HepG2 (cell line): ENCODE data around the gene NIPAL4. TPM values are rescaled to one million over a fixed set of nuclear protein-coding genes. Genes with fewer than 3 reads are reported as not detected.

Experiments used
- ADNP ChIP-seq: sonication (generic); formaldehyde crosslinking; IDR thresholded peaks from 2 replicates; pipeline ENCODE4 v1.4.0; 2020; ENCODE audit warnings: missing genetic modification reagents
- AHR ChIP-seq: IDR thresholded peaks from 2 replicates; pipeline ENCODE4 v1.6.1; 2018; ENCODE audit warnings: missing genetic modification reagents, missing compliant biosample characterization
- DZIP1 ChIP-seq: sonication (generic); formaldehyde crosslinking; IDR thresholded peaks from 2 replicates; pipeline ENCODE4 v1.5.0; 2020; ENCODE audit warnings: mild to moderate bottlenecking, missing genetic modification reagents
- ELF1 ChIP-seq: sonication (generic); formaldehyde crosslinking; IDR thresholded peaks from 2 replicates; pipeline ENCODE4 v1.4.0; 2020; ENCODE audit warnings: missing genetic modification reagents
- IRF9 ChIP-seq: sonication (generic); formaldehyde crosslinking; IDR thresholded peaks from 2 replicates; pipeline ENCODE4 v1.8.0; 2022; ENCODE audit warnings: missing genetic modification reagents, mild to moderate bottlenecking, borderline replicate concordance
- MLX ChIP-seq: IDR thresholded peaks from 2 replicates; pipeline ENCODE4 v1.6.1; 2016
- NFAT5 ChIP-seq: sonication (generic); formaldehyde crosslinking; IDR thresholded peaks from 2 replicates; pipeline ENCODE4 v1.4.0; 2020; ENCODE audit warnings: missing genetic modification reagents
- PHF21A ChIP-seq: sonication (generic); formaldehyde crosslinking; IDR thresholded peaks from 2 replicates; pipeline ENCODE4 v1.5.0; 2020; ENCODE audit warnings: mild to moderate bottlenecking, missing genetic modification reagents
- ZNF225 ChIP-seq: sonication (generic); formaldehyde crosslinking; IDR thresholded peaks from 2 replicates; pipeline ENCODE4 v1.4.0; 2020; ENCODE audit warnings: mild to moderate bottlenecking, missing genetic modification reagents
- ZNF317 ChIP-seq: sonication (generic); formaldehyde crosslinking; IDR thresholded peaks from 2 replicates; pipeline ENCODE4 v1.5.0; 2020; ENCODE audit warnings: mild to moderate bottlenecking, missing genetic modification reagents
- ZNF350 ChIP-seq: sonication (generic); formaldehyde crosslinking; IDR thresholded peaks from 2 replicates; pipeline ENCODE4 v1.4.0; 2020; ENCODE audit warnings: mild to moderate bottlenecking, low read depth, missing genetic modification reagents, borderline replicate concordance
- ZNF432 ChIP-seq: sonication (generic); formaldehyde crosslinking; IDR thresholded peaks from 2 replicates; pipeline ENCODE4 v1.5.0; 2020; ENCODE audit warnings: missing genetic modification reagents, mild to moderate bottlenecking, borderline replicate concordance
- ZNF577 ChIP-seq: sonication (generic); formaldehyde crosslinking; IDR thresholded peaks from 2 replicates; pipeline ENCODE4 v1.4.0; 2020; ENCODE audit warnings: mild to moderate bottlenecking, low read depth, missing genetic modification reagents, borderline replicate concordance
- ZNF678 ChIP-seq: sonication (generic); formaldehyde crosslinking; IDR thresholded peaks from 2 replicates; pipeline ENCODE4 v1.4.0; 2020; ENCODE audit warnings: mild to moderate bottlenecking, missing genetic modification reagents
- ZNF724P ChIP-seq: sonication (generic); formaldehyde crosslinking; IDR thresholded peaks from 2 replicates; pipeline ENCODE4 v1.8.0; 2022; ENCODE audit warnings: missing genetic modification reagents, borderline replicate concordance
- polyA plus RNA-seq, 8 experiments: library from polyadenylated mRNA; depleted of rRNA in 3 of 8; stranded (reverse) in 7 of 8; unstranded in 1 of 8; fragments of >200 nt; fragmentation: Illumina TruSeq in 4 of 8; extraction: Trizol in 4 of 8; gene quantifications; 2 replicates each; pipeline versions ENCODE4 v1.2.1 to v1.2.3, GENCODE V29; 2011 to 2016; ENCODE audit warnings: low read depth in 4 of 8, missing spikeins in 1 of 8, mixed read lengths in 1 of 8; ENCODE audit not compliant: insufficient read depth in 1 of 8
- total RNA-seq, 5 experiments: library from RNA; depleted of rRNA; stranded (reverse); fragments of >200 nt; fragmentation: Illumina TruSeq; extraction: Trizol; gene quantifications; 2 replicates each; pipeline ENCODE4 v1.2.3, GENCODE V29; 2016; ENCODE audit warnings: low read depth in 1 of 5
- TF ChIP-seq, protein P1 (sequence below): sonication (generic); formaldehyde crosslinking; conservative IDR thresholded peaks from 2 replicates; pipeline ENCODE4 v1.4.0; 2020; ENCODE audit warnings: missing genetic modification reagents

The NIPAL4 gene
- total and polyA plus RNA-seq, 2 of the 13 experiments (the other 11 are each of a cell fraction or from before 2014, with no cell fraction given): not detected

DNA sequence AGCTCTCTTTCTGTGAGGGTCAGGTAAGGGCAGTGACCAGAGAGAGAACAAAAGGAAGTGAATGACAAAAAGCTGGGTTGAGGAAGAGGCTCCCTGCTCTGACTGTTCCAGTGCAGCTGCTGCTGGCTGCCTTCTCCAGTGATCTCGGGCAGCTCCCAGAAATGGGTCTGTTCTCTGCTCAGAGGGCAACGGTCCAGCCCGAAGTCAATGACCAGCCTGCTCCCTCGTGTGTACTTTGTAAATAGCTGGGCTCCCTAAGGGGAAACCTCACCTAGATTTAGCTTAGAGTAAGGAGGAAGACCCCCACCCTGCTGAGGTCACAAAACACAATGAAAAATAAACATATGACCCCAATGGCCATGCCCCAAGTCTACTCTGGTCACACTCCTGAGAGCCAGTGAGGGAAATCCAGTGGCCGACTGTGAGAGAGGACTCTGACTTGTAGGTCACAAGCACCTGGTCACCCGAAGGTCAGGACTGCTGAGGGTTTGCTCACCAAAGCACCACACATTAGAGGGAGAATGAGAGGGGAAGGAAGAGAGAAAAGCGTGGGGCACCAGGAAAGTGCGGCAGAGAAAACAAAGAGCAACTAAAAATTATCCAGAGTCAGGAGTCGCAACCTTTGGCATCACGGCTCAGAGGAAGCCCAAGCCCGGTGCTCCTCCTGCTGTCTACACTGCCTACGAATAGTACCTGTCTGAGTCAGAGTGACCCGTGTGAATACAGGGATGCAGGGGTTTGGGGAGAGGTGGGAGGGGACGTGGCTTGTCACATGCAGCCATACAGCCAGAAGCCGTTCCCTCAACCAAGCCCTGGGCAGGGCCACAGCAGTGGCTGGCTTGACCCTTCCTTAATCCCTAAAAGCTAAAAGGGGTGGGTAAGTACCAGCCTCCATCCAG lies 19.8 kb downstream of the NIPAL4 start (continued):
- TF ChIP-seq NFAT5 (CRISPR knock-in tag) (no peak), AHR (CRISPR knock-in tag) (no peak), ZNF724P (CRISPR knock-in tag) (0 out of 2 replicates have a peak, but pooled peaks have one; percentile 25), PHF21A (CRISPR knock-in tag) (peak; percentile 47; the same call in 1 of the 2 replicates), ZNF678 (no peak), ADNP (CRISPR knock-in tag) (no peak), ZNF350 (CRISPR knock-in tag) (no peak), MLX (CRISPR knock-in tag) (no peak), IRF9 (no peak), ZNF432 (CRISPR knock-in tag) (no peak), ELF1 (CRISPR knock-in tag) (no peak), ZNF225 (CRISPR knock-in tag) (no peak), ZNF577 (no peak), DZIP1 (no peak), ZNF317 (CRISPR knock-in tag) (no peak)
- TF ChIP-seq, protein P1, sequence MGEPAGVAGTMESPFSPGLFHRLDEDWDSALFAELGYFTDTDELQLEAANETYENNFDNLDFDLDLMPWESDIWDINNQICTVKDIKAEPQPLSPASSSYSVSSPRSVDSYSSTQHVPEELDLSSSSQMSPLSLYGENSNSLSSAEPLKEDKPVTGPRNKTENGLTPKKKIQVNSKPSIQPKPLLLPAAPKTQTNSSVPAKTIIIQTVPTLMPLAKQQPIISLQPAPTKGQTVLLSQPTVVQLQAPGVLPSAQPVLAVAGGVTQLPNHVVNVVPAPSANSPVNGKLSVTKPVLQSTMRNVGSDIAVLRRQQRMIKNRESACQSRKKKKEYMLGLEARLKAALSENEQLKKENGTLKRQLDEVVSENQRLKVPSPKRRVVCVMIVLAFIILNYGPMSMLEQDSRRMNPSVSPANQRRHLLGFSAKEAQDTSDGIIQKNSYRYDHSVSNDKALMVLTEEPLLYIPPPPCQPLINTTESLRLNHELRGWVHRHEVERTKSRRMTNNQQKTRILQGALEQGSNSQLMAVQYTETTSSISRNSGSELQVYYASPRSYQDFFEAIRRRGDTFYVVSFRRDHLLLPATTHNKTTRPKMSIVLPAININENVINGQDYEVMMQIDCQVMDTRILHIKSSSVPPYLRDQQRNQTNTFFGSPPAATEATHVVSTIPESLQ (CRISPR knock-in tag): no peak
